ENCODE results near the gene CDRT15L2.

DNA sequence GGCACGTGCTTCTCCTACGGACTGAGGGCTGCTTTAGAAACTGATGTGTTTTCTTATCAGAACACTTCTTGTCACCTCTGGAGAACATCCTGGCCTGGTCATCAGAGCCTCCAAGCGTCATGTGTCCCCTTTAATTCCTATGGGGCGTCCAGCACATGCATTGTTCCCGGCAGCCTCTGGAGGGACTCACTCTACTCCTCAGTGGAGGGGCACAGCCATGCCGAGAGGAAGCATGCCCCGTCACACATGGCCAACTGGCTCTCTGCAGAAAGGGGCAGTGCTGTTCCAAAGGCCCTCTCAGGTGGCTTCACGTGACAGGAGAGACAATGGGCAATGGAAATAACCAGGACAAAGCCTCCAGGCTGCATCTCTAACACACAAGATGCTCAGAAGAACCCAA lies 31.8 kb downstream of the CDRT15L2 start:
- TF ChIP-seq, protein P1, sequence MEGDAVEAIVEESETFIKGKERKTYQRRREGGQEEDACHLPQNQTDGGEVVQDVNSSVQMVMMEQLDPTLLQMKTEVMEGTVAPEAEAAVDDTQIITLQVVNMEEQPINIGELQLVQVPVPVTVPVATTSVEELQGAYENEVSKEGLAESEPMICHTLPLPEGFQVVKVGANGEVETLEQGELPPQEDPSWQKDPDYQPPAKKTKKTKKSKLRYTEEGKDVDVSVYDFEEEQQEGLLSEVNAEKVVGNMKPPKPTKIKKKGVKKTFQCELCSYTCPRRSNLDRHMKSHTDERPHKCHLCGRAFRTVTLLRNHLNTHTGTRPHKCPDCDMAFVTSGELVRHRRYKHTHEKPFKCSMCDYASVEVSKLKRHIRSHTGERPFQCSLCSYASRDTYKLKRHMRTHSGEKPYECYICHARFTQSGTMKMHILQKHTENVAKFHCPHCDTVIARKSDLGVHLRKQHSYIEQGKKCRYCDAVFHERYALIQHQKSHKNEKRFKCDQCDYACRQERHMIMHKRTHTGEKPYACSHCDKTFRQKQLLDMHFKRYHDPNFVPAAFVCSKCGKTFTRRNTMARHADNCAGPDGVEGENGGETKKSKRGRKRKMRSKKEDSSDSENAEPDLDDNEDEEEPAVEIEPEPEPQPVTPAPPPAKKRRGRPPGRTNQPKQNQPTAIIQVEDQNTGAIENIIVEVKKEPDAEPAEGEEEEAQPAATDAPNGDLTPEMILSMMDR (IDR thresholded peaks at IDR 0.05) = no peak
- no peak for TF ChIP-seq POLR2AphosphoS5 (IDR thresholded peaks at IDR 0.05; ENCODE audit: insufficient read depth in 1 of 2, low read depth in 1 of 2)
